ENCODE results near the gene B4GALT6.

DNA sequence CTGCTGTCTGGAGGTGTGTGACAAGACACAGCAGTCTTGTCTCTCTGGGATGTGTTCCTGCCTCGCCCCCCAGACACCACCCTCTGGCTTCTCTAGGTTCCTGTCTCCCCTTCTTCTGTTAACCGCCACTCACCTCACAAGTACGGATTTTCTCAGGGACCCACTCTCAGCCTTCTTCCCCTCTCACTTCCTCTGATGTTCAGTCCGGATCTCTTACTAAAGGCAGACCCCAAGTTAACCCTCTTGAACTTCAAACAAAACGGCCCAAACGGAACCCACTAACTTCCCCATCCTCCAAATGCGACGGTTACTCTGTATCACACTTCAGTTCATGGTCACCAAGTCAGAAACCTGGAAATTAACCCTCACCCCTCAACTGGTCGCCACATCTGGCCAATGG, 32.0 kb downstream of the B4GALT6 start:
- no peak for TF ChIP-seq POLR2AphosphoS5 (IDR thresholded peaks at IDR 0.05)
- TF ChIP-seq, protein P1, sequence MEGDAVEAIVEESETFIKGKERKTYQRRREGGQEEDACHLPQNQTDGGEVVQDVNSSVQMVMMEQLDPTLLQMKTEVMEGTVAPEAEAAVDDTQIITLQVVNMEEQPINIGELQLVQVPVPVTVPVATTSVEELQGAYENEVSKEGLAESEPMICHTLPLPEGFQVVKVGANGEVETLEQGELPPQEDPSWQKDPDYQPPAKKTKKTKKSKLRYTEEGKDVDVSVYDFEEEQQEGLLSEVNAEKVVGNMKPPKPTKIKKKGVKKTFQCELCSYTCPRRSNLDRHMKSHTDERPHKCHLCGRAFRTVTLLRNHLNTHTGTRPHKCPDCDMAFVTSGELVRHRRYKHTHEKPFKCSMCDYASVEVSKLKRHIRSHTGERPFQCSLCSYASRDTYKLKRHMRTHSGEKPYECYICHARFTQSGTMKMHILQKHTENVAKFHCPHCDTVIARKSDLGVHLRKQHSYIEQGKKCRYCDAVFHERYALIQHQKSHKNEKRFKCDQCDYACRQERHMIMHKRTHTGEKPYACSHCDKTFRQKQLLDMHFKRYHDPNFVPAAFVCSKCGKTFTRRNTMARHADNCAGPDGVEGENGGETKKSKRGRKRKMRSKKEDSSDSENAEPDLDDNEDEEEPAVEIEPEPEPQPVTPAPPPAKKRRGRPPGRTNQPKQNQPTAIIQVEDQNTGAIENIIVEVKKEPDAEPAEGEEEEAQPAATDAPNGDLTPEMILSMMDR (IDR thresholded peaks at IDR 0.05) = no peak

Data from transverse colon (tissue), 4 donors.